Left ventricle myocardium inferior (tissue), 1 donor: ENCODE data around the gene PARP2. TPM values are rescaled to one million over a fixed set of nuclear protein-coding genes. Genes with fewer than 3 reads are reported as not detected.

Source experiments
- DNase-seq: peaks from one replicate; pipeline ENCODE4 v3.0.0-alpha.2; 2020
- H3K27ac ChIP-seq: fragments of 200-600 bp; replicated peaks from 2 replicates; pipeline ENCODE4 v1.8.0; 2021
- H3K27me3 ChIP-seq: fragments of 200-600 bp; 2 replicates; pipeline ENCODE4 v1.8.0; 2021; ENCODE audit warnings: low read depth
- H3K36me3 ChIP-seq: fragments of 200-600 bp; 2 replicates; pipeline ENCODE4 v1.8.0; 2021
- H3K4me1 ChIP-seq: fragments of 200-600 bp; 2 replicates; pipeline ENCODE4 v1.8.0; 2021
- H3K4me3 ChIP-seq: fragments of 200-600 bp; 2 replicates; pipeline ENCODE4 v1.8.0; 2021; ENCODE audit warnings: mild to moderate bottlenecking, moderate library complexity
- H3K9me3 ChIP-seq: fragments of 200-600 bp; replicated peaks from 2 replicates; pipeline ENCODE4 v1.8.0; 2021
- CTCF ChIP-seq: fragments of 200-600 bp; IDR thresholded peaks from 2 replicates; pipeline ENCODE4 v1.8.0; 2021; ENCODE audit warnings: antibody characterized with exemption, mild to moderate bottlenecking, borderline replicate concordance
- intact Hi-C: fragments of 100-400 bp; cut with micrococcal nuclease; formaldehyde crosslinking; loops from one replicate; pipeline ENCODE4 v1.11.0; 2022
- total RNA-seq: library from RNA; stranded (reverse); fragmentation: NEBNext Ultra II Directional; extraction: Animal tissue kit (Norgen Biotek cat#: 25700); gene quantifications from one replicate; pipeline ENCODE4 v1.2.1, GENCODE V29; 2021
- donor health status: DM: no; HTN: yes; CAD: no; lungs with severe emphysema.

Gene PARP2
- total RNA-seq, 1 donor from 2014 or later = 15.6 TPM

DNA sequence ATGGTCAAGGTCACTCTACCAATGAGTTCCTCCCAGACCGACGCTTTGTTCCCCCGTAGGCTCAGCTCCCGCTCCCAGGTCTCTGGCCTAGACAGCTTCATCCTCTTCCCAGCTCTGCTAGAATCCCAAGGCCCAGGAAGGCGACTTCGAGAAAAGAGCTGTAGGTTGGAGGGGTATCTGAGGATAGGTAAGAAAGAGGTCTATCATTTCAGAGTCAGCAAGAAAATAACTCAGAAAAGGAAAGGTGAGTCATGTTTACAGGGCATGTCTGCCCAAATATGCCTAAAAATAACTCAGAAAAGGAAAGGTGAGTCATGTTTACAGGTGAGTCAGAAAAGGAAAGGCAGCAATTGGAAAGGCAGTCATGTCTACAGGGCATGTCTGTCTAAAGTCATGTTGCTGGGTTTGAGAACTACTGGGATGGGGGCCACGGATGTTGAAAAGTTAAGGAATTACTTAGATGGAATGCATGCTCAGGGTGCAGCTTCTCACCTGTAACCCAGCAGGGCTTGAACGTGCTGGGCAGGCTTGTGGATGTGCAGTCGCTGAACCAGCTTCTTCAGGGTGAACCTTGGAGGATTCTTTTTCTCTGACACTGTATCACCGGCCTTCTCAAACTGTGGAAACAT, 57.6 kb downstream of the PARP2 start:
- H3K36me3 ChIP-seq = peaks cover 99% of the 10 kb centered on the region
- no peak for DNase-seq
- no peak overlapping the region for H3K4me3 ChIP-seq
- no peaks in the 10 kb centered on the region for H3K9me3 ChIP-seq
- no peak overlapping the region for H3K27ac ChIP-seq
- no peaks in the 10 kb centered on the region for H3K4me1 ChIP-seq
- no peak for TF ChIP-seq CTCF
- H3K27me3 ChIP-seq = no peaks in the 10 kb centered on the region
- intact Hi-C loops = no loop called here

DNA sequence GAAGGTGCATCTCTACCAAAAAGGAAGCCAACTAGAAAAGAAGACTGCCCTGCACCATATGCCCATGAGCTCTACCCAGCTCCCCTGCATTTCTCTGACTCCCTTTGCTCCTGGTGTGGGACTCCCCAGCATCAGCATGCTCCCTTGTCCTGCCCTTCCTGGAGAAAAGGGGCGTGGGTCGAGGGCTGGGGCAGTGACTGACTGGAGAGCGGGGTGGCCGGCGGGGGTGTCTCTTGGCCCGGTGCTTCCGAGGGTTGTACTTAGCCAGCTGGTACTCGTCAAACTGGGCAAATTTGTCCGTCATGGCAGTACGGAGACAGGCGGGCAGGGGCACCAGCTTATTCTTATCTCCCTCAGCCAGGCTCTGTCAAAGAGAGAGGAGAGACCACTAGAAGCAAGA, 60.1 kb downstream of the PARP2 start:
- H3K36me3 ChIP-seq = peaks cover 98% of the 10 kb centered on the region
- H3K27me3 ChIP-seq = no peaks in the 10 kb centered on the region
- H3K4me3 ChIP-seq = no peak overlapping the region
- no peak for TF ChIP-seq CTCF
- no peaks in the 10 kb centered on the region for H3K4me1 ChIP-seq
- DNase-seq = no peak
- H3K9me3 ChIP-seq = no peaks in the 10 kb centered on the region
- no peak overlapping the region for H3K27ac ChIP-seq
- intact Hi-C loops = no loop called here

Other genes with a start within 250 kb of the PARP2 start
- gene OR4K17, start 232.9 kb upstream of the PARP2 start, total RNA-seq = not detected
- gene OR4N5, start 204.8 kb upstream of the PARP2 start, total RNA-seq = not detected
- not detected for gene OR11G2, start 152.7 kb upstream of the PARP2 start, total RNA-seq
- not detected for gene OR11H6, start 119.9 kb upstream of the PARP2 start, total RNA-seq
- not detected for gene OR11H7, start 114.7 kb upstream of the PARP2 start, total RNA-seq
- gene OR11H4, start 104.3 kb upstream of the PARP2 start, total RNA-seq = not detected
- 12.0 TPM for gene TTC5, start 37.7 kb upstream of the PARP2 start, total RNA-seq
- 53.9 TPM for gene CCNB1IP1, start 10.4 kb upstream of the PARP2 start, total RNA-seq
- 9.7 TPM for gene TEP1, start 69.9 kb downstream of the PARP2 start, total RNA-seq
- 0.33 TPM for gene KLHL33, start 92.5 kb downstream of the PARP2 start, total RNA-seq
- gene OSGEP, start 111.2 kb downstream of the PARP2 start, total RNA-seq = 19.4 TPM
- gene APEX1, start 111.6 kb downstream of the PARP2 start, total RNA-seq = 75.0 TPM
- 19.7 TPM for gene PIP4P1, start 117.8 kb downstream of the PARP2 start, total RNA-seq
- gene PNP, start 125.8 kb downstream of the PARP2 start, total RNA-seq = 6.4 TPM
- gene RNASE10, start 161.9 kb downstream of the PARP2 start, total RNA-seq = not detected
- gene RNASE9, start 217.4 kb downstream of the PARP2 start, total RNA-seq = not detected
- gene RNASE11, start 244.4 kb downstream of the PARP2 start, total RNA-seq = not detected
- not detected for gene RNASE12, start 247.7 kb downstream of the PARP2 start, total RNA-seq